Activated CD4-positive, alpha-beta T cell treated with anti-CD3 and anti-CD28 coated beads, Interleukin-2, amount 50 U/mL, for 48 hours (primary cell): Measurements from ENCODE around the gene GMPPB.
"Not testable (repeated sequence)": the region's sequence is repeated elsewhere in the genome, so short reads cannot be mapped to it uniquely, and the experiment has no call there.

Experiments used
- DNase-seq, 2 experiments: peaks; one replicate each; pipeline ENCODE4 v3.0.0-alpha.2; 2020

Gene GMPPB

DNA sequence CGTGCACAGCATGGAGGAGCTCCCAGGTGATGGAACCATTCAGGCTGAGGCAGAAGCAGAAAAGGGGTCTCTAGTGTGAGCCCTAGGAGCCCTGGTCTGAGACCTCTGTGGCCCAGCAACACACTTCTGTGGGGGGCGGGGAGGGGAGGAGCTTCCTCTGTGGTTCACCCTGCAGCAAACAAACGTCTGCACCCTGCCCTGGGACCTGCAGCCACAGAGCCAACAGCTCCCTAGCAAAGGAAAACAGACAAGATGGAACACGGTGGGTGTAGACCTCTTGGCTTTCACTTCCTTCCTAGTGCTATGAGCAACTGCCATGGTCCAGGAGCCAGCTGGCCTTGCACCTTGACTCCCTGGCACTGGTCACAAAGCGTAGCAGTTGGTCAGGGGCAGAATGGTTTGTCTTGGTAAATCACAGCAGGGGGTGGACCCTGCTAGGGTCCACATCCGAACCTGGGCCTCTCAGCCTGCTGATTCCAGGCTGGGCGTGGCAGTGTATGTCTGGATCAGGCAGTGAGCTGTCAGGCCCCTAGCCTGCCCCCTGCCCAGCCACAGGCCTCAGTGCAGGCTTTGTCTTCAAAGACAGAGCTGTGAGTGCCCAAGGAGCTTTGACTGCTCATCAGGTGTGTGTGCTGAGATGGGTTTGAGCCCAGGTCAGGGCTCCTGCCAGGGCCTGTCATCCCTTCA is 11.0 kb downstream of the GMPPB start:
- DNase-seq, result no peak

DNA sequence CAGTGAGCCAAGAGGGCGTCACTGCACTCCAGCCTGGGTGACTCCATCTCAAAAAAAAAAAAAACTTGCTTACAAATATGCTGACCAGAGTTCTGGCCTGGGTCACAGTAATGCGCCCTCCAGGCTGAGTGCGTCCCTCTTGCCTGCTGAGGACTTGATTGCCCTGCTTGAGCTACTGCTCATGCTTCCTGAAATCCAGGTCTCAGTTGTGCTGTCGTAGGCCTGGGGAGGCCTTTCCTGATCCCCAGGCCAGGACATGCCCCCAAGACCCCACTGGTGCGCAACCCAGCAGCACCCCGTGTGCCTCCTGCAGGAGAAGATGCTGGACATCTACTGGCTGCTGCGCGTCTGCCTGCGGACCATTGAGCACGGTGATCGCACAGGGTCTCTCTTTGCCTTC is 11.6 kb downstream of the GMPPB start:
- DNase-seq, result no peak

DNA sequence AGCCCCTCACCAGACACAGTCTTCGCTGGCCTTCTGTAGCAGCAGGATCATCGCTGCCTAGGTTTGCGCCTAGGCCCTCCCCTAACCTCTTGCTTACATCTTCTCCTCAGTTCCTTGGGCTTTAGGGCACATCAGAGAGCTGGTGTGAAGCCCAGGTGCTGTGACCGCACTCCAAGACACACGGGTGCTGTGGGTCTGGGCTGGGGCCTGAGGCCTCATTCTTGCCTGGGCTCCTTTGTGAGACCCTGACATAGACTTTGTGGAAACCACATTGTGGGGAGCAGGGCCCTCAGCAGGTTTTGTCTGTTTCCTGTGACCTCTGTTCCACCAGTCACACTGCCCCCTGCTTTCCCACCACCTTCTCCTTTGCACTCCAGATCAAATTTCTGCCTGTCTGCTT is 12.3 kb downstream of the GMPPB start:
- no peak for DNase-seq

DNA sequence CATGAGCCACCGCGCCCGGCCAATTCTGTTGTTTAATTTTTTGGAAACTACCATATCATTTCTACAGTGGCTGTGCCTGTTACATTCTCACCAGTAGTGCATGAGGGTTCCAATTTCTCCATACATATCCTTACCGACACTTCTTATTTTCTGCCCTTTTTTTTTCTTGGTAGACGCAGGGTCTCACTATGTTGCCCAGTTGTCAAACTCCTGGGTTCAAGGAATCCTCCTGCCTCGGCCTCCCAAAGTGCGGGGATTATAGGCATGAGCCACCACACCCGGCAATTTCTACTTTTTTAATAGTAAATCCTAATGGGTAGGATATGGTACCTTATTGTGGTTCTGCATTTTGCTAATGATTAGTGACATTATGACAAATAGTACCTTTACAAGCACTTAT is 13.9 kb downstream of the GMPPB start:
- DNase-seq, result no peak

DNA sequence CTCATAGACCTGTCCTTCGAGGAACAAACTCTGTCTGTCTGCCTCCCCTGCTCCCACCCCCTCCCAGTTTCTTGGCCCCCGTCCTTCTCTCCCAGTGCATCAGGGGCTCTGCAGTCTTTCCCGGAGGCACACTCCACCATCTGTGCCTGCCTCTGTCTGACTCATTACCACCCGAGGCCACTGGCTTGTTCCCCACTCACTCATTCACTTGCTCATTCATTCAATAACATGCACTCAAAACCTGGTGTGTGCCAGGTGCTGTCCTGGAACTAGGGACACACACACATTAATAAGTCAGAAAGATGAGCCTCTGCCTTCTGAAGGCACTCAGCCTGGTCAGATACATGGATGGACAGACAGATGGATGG is 16.7 kb downstream of the GMPPB start:
- no peak for DNase-seq

DNA sequence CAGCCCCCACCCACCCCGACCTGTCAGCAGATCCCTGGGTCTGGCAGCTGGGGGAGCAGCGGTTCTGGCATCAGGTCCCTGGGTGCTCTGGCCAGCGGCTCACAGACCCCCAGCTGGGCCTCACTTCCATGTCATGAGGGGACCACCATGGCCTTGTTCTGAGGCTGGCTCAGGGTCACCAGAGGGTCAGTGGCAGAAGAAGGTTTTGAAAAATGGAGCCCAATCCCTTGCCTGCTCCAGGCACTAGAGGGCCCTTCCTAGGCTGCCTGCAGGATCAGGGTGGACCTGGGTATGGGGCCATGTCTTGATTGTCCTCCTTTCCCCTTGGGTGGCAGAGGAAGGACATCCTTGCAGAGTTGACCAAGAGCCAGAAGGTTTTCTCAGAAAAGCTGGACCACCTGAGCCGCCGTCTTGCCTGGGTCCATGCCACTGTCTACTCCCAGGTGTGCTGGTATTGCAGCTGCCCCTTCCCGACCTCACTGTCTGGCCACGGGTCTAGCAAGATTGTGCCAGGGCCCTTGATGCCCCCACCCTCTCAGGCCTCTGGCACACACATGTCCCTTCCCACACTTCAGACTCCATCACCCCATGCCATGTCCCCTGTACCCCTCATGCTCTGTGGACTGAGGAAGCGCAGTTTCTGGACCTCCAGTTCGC is 17.2 kb downstream of the GMPPB start:
- DNase-seq, result no peak

DNA sequence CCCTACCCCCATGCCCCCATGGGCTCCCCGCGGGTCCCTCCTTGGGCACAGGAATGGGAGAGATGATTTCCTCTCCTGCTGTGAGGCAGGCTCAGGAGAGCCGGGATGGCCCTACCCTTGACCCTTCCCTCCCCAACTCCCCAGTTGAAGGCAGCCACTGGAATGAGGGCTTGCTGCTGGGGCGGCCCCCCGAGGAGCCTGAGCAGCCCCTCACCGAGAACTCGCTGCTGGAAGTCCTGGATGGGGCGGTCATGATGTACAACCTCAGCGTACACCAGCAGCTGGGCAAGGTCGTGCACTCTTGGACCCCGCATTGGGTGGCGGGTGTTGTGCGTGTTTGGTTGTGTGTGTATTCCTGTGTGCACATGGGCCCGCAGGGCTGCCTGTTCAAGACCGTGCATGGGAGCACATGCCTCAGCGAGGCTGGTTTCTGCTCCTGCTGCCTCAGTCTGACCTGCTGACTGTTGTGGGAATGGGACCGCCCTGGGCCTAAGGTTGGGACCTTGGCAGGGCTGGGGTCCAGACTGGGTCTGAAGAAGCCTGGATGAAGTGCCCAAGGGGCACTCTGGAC is 18.3 kb downstream of the GMPPB start:
- DNase-seq, result no peak

DNA sequence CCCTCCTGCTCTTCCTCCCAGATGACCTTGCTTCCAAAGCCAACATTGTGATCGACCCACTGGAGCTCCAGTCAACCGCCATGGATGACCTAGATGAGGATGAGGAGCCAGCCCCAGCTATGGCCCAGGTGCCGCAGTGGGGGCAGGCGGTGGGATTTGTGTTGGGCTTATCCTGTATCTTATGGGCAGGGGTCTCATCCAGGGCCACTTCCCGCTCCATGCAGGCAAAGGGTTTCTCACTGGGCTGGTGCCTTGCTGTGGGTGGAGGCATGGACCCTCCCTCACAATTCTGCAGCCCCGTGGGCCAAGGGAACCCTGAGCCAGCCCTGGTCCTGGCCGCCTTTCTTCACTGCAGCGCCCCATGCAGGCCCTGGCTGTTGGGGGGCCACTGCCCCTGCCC is 19.1 kb downstream of the GMPPB start:
- DNase-seq, result no peak

DNA sequence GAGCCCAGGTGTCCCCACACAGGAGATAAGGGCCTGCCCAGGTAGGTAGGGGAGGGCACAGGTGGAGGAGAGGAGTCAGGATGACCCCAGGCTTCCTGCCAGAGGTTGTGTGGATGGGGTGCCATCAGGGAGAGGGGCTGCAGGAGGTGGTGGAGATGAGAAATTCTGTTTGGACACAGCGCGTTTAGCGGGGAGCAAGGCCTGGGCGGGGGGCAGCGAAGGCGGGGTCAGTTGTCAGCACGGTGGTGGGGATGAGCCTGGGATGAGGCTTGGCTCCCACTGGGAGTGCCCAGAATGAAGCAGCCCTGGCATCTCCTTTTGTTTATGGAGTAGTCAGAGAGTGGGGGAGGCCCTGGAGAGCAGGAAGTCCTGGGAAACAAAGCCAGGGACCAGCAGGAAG is 19.8 kb downstream of the GMPPB start:
- DNase-seq, result no peak

DNA sequence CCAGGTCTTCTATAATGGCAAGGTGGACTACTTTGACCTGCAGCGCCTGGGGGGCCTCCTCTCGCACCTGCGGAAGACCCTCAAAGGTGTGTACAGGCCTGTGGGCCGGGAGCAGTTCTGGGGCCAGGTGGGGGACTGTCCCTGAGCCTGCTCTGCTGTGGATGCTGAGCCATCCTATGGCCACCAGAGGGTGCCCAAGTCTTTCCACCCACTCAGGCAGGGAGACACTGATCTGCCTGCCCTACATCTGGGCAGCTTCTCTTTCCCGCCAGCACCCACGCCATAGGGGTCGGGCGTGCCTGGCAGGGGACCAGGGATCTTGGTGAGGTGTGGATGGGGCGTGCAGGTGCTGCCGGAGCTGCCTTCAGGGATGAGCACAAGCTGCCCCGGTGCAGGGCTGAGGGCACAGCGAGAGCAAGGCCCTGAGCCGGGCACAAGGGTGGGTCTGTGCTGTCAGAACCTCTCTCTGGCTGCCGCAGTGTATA is 20.3 kb downstream of the GMPPB start:
- peak; percentile 65 to 71 for DNase-seq

DNA sequence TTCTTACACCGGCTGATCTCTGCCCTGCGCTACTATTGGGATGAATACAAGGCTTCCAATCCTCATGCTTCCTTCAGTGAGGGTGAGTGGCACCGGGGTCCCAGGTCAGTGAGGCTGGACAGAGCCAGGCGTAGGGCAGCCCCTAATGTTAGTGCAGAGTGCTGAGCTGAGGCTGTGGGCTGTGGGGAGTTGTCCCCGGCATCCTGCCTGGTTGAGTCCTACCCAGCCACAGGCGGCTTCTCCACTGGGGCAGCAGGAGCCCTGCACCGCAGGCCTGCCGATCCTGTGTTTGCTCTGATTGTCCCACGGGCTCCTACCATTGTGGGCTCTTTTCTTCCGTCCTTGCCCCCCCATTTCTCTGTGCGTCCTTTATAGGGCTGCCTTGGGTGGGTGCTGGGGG is 21.1 kb downstream of the GMPPB start:
- no peak for DNase-seq

DNA sequence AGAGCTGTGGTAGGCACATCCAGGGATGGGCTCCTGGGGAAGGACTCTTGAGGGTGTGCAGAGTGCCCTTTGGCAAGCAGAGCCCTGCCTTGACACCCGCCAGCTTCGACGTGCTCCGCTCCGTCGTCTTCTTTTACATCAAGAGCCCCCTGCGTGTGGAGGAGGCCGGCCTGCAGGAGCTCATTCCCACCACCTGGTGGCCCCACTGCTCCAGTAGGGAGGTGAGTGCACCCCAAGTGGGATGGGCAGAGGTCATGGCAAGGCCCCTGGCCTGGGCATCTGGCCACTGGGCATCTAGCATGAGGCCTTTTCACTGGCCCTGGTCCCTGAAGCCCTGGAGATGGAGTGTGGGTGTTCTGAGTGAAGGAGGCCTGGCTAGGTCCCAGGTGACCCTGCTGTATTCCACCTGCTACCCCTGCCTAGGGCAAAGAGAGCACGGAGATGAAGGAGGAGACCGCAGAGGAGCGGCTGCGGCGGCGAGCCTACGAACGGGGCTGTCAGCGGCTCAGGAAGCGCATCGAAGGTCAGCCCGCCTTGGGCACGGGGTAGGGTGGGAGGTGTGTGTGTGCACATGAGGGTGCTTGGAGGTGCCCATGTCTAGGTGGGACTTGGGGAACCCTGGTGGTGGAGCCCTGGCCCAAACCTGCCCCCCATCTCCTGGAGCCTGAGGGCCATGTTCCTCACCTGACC is 22.2 kb downstream of the GMPPB start:
- DNase-seq, result no peak

DNA sequence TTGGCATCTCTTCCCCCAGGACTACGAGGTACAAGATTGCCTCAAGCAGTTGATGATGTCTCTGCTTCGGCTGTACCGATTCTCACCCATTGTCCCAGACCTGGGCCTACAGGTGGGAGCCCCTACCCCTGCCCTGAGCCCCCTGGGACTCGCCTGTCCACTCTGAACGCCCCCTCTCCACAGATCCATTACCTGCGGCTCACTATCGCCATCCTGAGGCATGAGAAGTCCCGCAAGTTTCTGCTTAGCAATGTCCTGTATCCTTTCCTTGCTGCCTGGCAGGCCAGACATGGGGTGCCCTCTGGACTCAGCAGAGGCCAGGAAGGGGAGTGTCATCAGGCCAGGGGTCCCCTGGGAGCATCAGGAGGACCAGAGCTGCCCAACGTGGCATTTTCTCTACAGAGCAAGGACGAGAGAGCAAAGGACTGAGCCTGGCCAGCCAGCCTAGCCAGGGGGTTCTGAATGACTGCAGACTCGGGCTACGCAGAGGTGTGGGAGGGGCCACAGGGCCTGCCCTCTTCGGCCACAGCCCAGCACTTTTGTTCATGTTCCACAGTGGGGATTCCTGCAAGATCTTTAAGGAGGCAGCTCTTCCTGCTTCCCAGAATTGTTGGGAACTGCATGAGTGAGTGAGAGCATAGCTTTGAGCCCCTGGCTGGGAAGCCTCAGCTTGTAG is 23.2 kb downstream of the GMPPB start:
- no peak for DNase-seq

DNA sequence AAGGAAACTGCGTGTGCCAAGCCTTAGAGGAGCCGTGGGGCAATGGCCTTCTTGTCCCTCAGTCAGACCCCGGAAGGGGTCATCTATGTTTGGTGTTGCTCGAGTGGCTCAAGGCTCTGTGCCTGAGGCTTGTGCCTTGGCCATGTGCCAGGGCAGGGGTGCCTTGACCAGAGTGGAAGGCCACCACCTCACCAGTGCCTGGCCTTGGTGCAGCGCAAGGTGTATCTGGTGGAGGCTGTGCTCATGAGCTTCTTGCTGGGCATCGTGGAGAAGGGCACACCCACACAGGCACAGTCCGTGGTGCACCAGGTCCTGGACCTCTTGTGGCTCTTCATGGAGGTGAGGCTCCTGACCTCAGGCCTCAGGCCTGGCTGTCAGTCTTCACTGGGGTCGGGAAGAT is 23.7 kb downstream of the GMPPB start:
- no peak for DNase-seq

DNA sequence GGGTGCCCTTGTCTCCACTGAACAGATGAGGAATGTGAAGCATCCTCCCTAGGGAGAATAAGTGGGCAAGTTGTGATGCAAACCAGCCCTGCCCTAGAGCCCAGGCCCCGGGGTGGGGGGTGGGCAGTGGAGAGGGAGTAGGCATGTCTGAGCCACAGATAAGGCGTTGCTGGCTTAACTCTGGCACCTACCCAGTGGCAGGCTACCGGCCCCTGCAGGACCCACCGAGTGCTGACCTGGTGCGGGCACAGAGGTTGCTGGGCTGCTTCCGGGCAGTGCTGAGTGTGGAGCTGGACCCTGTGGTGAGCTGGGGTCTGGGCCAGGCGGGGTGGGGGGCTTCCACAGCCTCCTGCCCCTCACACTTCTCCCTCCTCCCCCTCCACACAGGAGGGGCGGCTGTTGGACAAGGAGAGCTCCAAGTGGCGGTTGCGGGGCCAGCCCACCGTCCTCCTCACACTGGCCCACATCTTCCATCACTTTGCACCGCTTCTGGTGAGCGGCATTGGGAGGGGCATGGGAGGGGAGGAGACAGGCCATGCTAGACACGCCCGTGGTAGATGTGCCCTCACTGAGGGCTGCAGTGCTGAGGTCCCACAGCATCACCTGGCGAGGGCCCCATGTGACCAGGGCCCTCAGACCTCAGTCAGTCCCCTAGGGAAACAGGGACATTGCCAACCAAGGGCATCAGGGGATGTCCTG is 24.3 kb downstream of the GMPPB start:
- DNase-seq, result no peak

DNA sequence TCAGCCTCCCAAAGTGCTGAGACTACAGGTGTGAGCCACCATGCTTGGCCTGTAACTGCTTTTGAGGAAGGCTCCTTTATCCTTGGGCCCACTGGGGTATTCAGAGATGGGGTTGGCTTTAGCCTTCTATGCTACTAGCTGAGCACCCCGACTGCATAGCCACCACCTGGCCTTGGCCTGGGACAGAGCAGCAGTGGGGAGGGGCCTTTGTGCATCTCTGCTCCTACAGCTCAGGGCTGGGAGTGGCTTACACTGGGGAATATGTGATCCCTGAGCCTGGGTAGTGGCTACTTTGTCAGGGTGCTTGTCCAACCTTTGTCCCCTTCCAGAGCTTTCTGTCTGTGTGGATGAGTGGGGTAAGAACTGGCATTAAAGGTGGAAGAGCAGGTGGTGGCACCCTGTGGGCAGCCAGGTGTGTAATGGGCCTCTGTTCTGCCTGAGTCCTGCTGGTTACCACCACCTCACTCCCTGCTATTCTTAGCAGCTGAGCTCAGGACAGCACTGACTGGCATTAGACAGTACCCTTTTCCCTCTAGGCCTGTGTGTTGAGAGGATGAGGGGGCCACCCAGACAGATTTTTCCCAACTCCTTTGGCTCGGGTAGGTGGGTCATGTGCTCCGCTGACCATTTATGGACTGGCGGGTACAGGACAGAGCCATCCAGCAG is 28.3 kb downstream of the GMPPB start:
- not testable (repeated sequence) for DNase-seq

DNA sequence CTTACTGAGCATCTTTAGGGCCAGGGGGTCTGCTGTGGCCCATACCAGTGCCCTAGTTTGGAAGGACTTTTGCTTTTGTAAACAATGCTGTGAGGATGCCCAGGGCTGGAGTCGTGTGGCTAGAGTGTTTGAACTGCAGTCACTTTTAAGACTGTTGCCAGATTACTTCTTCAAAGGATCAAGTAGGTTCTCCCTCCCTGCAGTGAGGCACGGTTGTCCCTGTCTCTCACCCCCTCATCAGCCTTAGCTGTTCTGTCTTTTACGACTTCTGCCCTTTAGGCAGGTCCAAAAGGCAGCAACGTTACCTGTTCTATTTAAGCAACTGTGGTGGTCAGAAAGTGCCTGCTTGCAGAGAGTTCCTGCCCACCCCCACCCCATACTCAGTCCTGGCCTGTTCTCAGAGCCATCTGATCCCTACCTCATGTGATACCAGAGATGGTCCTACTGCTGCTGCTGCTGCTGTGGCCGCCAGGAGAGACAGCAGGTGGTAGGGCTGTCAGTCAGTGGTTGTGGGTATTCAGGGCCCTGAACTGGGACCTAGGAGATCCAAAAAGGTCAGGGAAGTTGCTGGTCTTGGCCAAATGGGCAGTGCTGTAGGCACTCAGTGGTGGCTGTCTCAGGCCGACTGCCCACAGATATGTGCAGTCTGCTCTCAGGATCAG is 29.2 kb downstream of the GMPPB start:
- not testable (repeated sequence) for DNase-seq

DNA sequence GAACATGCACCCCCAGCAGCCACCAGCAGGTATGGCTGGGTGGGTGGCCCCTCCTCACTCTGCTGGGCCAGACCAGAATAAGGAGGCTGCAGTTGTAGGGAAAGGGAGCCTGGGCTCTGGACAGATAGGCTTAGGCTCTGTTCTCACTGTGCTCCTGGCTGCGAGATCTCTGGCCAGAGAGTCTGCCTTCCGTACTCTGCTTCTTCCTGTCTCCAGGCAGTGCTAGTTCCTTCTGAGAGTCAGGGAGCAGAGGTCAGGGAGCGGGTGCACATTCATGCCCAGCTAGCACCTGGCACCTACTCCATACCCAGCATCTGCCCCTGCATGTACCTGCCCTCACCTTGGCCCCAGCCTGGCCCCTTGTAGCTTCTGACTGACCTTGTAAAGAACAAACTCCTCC is 32.3 kb downstream of the GMPPB start:
- not testable (repeated sequence) for DNase-seq

DNA sequence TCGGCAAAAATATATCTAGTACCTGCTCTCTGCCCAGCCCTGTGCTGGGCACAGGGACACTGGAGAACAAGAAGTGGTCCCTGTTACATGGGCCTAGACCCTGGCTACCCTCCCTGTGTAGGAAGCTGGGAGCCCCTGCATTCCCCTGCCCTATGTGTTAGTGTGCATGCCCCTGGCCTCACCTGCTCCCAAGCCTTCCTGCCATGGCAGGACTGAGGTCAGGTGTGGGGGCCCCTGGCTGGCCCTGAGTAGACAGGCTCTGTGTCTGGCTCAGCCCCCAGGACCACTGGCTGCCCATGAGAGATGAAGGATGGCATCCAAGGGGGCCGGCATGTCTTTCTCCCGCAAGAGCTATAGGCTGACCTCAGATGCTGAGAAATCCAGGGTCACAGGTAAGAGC is 32.9 kb downstream of the GMPPB start:
- not testable (repeated sequence) for DNase-seq

DNA sequence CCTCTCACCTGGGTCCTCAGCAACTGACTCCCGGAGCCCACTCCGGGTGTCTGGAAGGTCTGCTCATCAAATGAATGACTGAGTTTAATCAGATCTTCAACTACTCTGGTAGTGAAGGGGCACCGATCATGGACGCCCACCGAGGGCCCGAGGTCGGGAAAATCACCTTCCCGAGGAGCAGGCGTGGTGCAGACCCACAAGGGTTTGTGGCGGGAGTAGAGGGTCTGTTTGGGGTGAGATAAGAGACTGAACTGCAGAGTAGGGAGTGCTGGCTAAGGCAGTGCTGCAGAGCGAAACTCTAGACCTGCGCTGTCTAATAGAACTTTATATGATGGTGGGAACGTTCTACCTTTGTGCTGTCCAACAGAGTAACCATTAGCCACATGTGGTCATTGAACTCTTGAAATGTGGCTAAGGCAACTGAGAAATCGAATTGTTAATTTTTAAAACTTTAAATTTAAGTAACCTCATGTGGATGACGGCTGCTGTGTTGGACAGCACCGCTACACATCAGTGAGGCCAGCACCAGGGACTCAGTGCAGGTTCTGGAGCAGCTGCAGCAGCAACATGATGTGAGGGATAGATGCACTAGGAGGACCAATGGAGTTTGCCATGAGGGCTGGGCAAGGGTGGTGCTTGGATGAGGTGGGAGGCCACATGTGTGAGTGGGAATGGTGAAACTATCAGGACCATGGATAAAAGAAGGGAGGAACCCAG is 33.7 kb downstream of the GMPPB start:
- DNase-seq, result not testable (repeated sequence)
